CD14-positive monocyte (primary cell): ENCODE results near the gene ZNF639. TPM values are rescaled to one million over a fixed set of nuclear protein-coding genes. Genes with fewer than 3 reads are reported as not detected.

Experiments
- DNase-seq, 3 donors: peaks; one replicate each; pipeline ENCODE4 v3.0.0-alpha.2; 2011 to 2022
- H2AFZ ChIP-seq: 2 replicates; pipeline ENCODE4 v1.6.0; 2012; ENCODE audit warnings: mild to moderate bottlenecking, low read depth, low read length, inconsistent platforms; ENCODE audit not compliant: insufficient read depth, poor library complexity, severe bottlenecking
- H3K27ac ChIP-seq, 2 donors: 1 replicate in 1 of 2; 2 replicates in 1 of 2; pipeline ENCODE4 v1.5.1; 2012 to 2013; ENCODE audit warnings: low read length in 2 of 2, control low read depth in 1 of 2, inconsistent platforms in 1 of 2, low read depth in 1 of 2, mild to moderate bottlenecking in 1 of 2
- H3K27me3 ChIP-seq, 2 donors: one replicate each; pipeline versions ENCODE4 v1.6.0 to v1.6.1; 2011 to 2013; ENCODE audit warnings: low read length in 2 of 2; ENCODE audit not compliant: control insufficient read depth in 2 of 2, insufficient read depth in 2 of 2
- H3K36me3 ChIP-seq, 2 donors: replicated peaks in 1 of 2; 1 replicate in 1 of 2; 2 replicates in 1 of 2; pipeline versions ENCODE4 v1.5.1 to v1.6.1; 2012 to 2013; ENCODE audit warnings: low read length in 2 of 2, control low read depth in 1 of 2, inconsistent platforms in 1 of 2, mild to moderate bottlenecking in 1 of 2; ENCODE audit not compliant: insufficient read depth in 2 of 2, control insufficient read depth in 1 of 2
- H3K4me1 ChIP-seq, 2 donors: 1 replicate in 1 of 2; 2 replicates in 1 of 2; pipeline versions ENCODE4 v1.5.1 to v1.6.1; 2012 to 2013; ENCODE audit warnings: low read length in 2 of 2, control low read depth in 1 of 2, inconsistent platforms in 1 of 2, mild to moderate bottlenecking in 1 of 2, moderate library complexity in 1 of 2; ENCODE audit not compliant: insufficient read depth in 2 of 2, control insufficient read depth in 1 of 2
- H3K4me2 ChIP-seq: replicated peaks from 2 replicates; pipeline ENCODE3; 2012; ENCODE audit warnings: low read length, moderate library complexity, mild to moderate bottlenecking; ENCODE audit not compliant: poor library complexity, severe bottlenecking; ENCODE audit errors: extremely low read depth
- H3K4me3 ChIP-seq, 3 experiments: fragments of 200-600 bp in 1 of 3; sonication (generic) in 1 of 3; replicated peaks in 1 of 3; 1 replicate in 2 of 3; 2 replicates in 1 of 3; pipeline ENCODE4 v1.5.1; 2011 to 2013; ENCODE audit warnings: low read length in 3 of 3, mild to moderate bottlenecking in 3 of 3, control low read depth in 2 of 3, low read depth in 2 of 3, inconsistent platforms in 1 of 3, moderate library complexity in 1 of 3
- H3K79me2 ChIP-seq: 2 replicates; pipeline ENCODE4 v1.6.0; 2012; ENCODE audit warnings: mild to moderate bottlenecking, control low read depth, inconsistent platforms, low read length, moderate library complexity; ENCODE audit not compliant: insufficient read depth
- H3K9ac ChIP-seq: 2 replicates; pipeline ENCODE4 v1.6.0; 2017; ENCODE audit warnings: low read length, mild to moderate bottlenecking; ENCODE audit not compliant: insufficient read depth, poor library complexity, severe bottlenecking
- H3K9me3 ChIP-seq, 2 donors: replicated peaks in 1 of 2; 1 replicate in 1 of 2; 2 replicates in 1 of 2; pipeline versions ENCODE4 v1.5.1 to v1.6.1; 2012 to 2013; ENCODE audit warnings: low read length in 2 of 2, control low read depth in 1 of 2; ENCODE audit not compliant: control insufficient read depth in 1 of 2, insufficient read depth in 1 of 2
- H4K20me1 ChIP-seq: 2 replicates; pipeline ENCODE4 v1.6.0; 2012; ENCODE audit warnings: mild to moderate bottlenecking, low read length, control low read depth, moderate library complexity; ENCODE audit not compliant: insufficient read depth
- H3K27ac Mint-ChIP-seq, 7 donors: one replicate each; pipeline ENCODE4 v1.8.0; 2020; ENCODE audit warnings: mild to moderate bottlenecking in 7 of 7, mixed read lengths in 7 of 7, moderate library complexity in 6 of 7, inconsistent platforms in 2 of 7
- H3K27me3 Mint-ChIP-seq, 3 donors: one replicate each; pipeline ENCODE4 v1.8.0; 2021 to 2022; ENCODE audit warnings: low read depth in 3 of 3, mild to moderate bottlenecking in 3 of 3, mixed read lengths in 3 of 3, moderate library complexity in 3 of 3, inconsistent platforms in 1 of 3
- H3K36me3 Mint-ChIP-seq, 2 donors: one replicate each; pipeline ENCODE4 v1.8.0; 2020; ENCODE audit warnings: mixed read lengths in 2 of 2, inconsistent platforms in 1 of 2, mild to moderate bottlenecking in 1 of 2
- H3K4me1 Mint-ChIP-seq: one replicate; pipeline ENCODE4 v1.8.0; 2020; ENCODE audit warnings: mild to moderate bottlenecking, mixed read lengths
- H3K4me3 Mint-ChIP-seq, 2 donors: one replicate each; pipeline ENCODE4 v1.8.0; 2020; ENCODE audit warnings: mild to moderate bottlenecking in 2 of 2, mixed read lengths in 2 of 2, moderate library complexity in 1 of 2
- H3K9me3 Mint-ChIP-seq, 7 donors: one replicate each; pipeline ENCODE4 v1.8.0; 2020 to 2022; ENCODE audit warnings: mixed read lengths in 7 of 7, mild to moderate bottlenecking in 6 of 7, moderate library complexity in 6 of 7, inconsistent platforms in 2 of 7
- CTCF ChIP-seq: fragments of 200-600 bp; IDR thresholded peaks from one replicate; pipeline ENCODE4 v1.8.0; 2022; ENCODE audit warnings: antibody characterized with exemption, mild to moderate bottlenecking
- WGBS: methylation state at CpG from one replicate; pipeline ENCODE4 v1.1.5; 2013; ENCODE audit warnings: missing lambda C conversion rate; ENCODE audit not compliant: insufficient coverage; 5-methylcytosine and 5-hydroxymethylcytosine counted together
- intact Hi-C, 2 donors: fragments of 100-400 bp; cut with micrococcal nuclease; formaldehyde crosslinking; loops; one replicate each; pipeline versions ENCODE4 v1.15.0 to v1.15.1; 2023
- polyA plus RNA-seq, 3 donors: library from polyadenylated mRNA; depleted of rRNA in 1 of 3; unstranded in 2 of 3; stranded (reverse) in 1 of 3; fragments of 300-500 nt in 2 of 3; fragments of >200 nt in 1 of 3; fragmentation: Illumina TruSeq in 2 of 3; gene quantifications; 1 replicate in 2 of 3; 2 replicates in 1 of 3; pipeline ENCODE4 v1.2.3, GENCODE V29; 2012 to 2021

The ZNF639 gene
- polyA plus RNA-seq, 3 donors = 9.4 to 17.9 (median 17.7) TPM

- no peak overlapping the region for H3K9ac ChIP-seq
- no peak for TF ChIP-seq CTCF
- H3K27ac ChIP-seq = no peak overlapping the region
- H3K4me3 ChIP-seq = no peak overlapping the region
- DNase-seq = no peak
- no peak overlapping the region for H3K4me2 ChIP-seq
- no peaks in the 10 kb centered on the region for H3K36me3 Mint-ChIP-seq
- H3K4me3 Mint-ChIP-seq = no peak overlapping the region
- H3K4me1 Mint-ChIP-seq = no peaks in the 10 kb centered on the region
- H2AFZ ChIP-seq = no peak overlapping the region
- H4K20me1 ChIP-seq = no peaks in the 10 kb centered on the region
- intact Hi-C loops = no loop called here
- no peaks in the 10 kb centered on the region for H3K9me3 ChIP-seq
- H3K27me3 Mint-ChIP-seq = peaks cover 0 to 2% (median 1%) of the 10 kb centered on the region in 3 donors
- H3K27ac Mint-ChIP-seq = no peak overlapping the region
- no peaks in the 10 kb centered on the region for H3K79me2 ChIP-seq
- H3K4me1 ChIP-seq = no peaks in the 10 kb centered on the region
- no peaks in the 10 kb centered on the region for H3K27me3 ChIP-seq
- H3K9me3 Mint-ChIP-seq = peaks cover 0 to 2% (median 0%) of the 10 kb centered on the region in 7 donors
- no peaks in the 10 kb centered on the region for H3K36me3 ChIP-seq
Observed at GRCh38 chr3:179308001-179308400, 14.8 kb upstream of the ZNF639 start.

- Histone ChIP-seq H3K4me1 (no peaks in the 10 kb centered on the region), H3K9ac (no peak overlapping the region), H3K79me2 (no peaks in the 10 kb centered on the region), H4K20me1 (no peaks in the 10 kb centered on the region), H3K4me2 (no peak overlapping the region), H3K27ac (no peak overlapping the region), H3K4me3 (no peak overlapping the region), H3K9me3 (no peaks in the 10 kb centered on the region), H3K36me3 (no peaks in the 10 kb centered on the region), H2AFZ (no peak overlapping the region), H3K27me3 (no peaks in the 10 kb centered on the region)
- intact Hi-C loops = loop anchor here in 1 of 2 donors (5.0 to 10.0 kb wide), 2 partner anchors 237 to 295 kb away; partner anchors contain the start of gene ZMAT3
- Mint-ChIP-seq H3K9me3 (no peaks in the 10 kb centered on the region), H3K36me3 (no peaks in the 10 kb centered on the region), H3K4me1 (no peaks in the 10 kb centered on the region), H3K27me3 (peaks cover 0 to 2% (median 0%) of the 10 kb centered on the region in 3 donors), H3K27ac (no peak overlapping the region), H3K4me3 (no peak overlapping the region)
- TF ChIP-seq CTCF = no peak
- DNase-seq = no peak
- 75% methylated on average over 1 of the region's 1 CpG for WGBS
Observed at GRCh38 chr3:179309225-179310078, 13.4 kb upstream of the ZNF639 start.
